ENCODE results near the gene GNAS. TPM values are rescaled to one million over a fixed set of nuclear protein-coding genes. Genes with fewer than 3 reads are reported as not detected.

The GNAS gene
- total RNA-seq, 4 donors from 2014 or later: 334 to 513 (median 458) TPM

- Histone ChIP-seq H3K4me3 (no peak overlapping the region), H3K36me3 (no peaks in the 10 kb centered on the region), H3K9me3 (no peaks in the 10 kb centered on the region), H3K4me1 (no peaks in the 10 kb centered on the region), H3K27ac (no peak overlapping the region), H3K27me3 (no peaks in the 10 kb centered on the region)
- 82 to 86% methylated on average over 7 to 8 of the region's 8 CpGs for WGBS, 2 donors
- intact Hi-C loops (cut with DNase I): no loop called here
- DNase-seq: no peak
- TF ChIP-seq POLR2A (IDR thresholded peaks at IDR 0.05) (no peak), CTCF (IDR thresholded peaks at IDR 0.05) (no peak)
Measured at GRCh38 chr20:58822149-58822548, 30.4 kb upstream of the GNAS start.

- TF ChIP-seq POLR2A (IDR thresholded peaks at IDR 0.05): no peak
- no peak for TF ChIP-seq CTCF (IDR thresholded peaks at IDR 0.05)
- H3K36me3 ChIP-seq: no peaks in the 10 kb centered on the region
- no peaks in the 10 kb centered on the region for H3K27me3 ChIP-seq
- H3K27ac ChIP-seq: no peak overlapping the region
- no peaks in the 10 kb centered on the region for H3K4me1 ChIP-seq
- no peaks in the 10 kb centered on the region for H3K9me3 ChIP-seq
- no peak overlapping the region for H3K4me3 ChIP-seq
- intact Hi-C loops (cut with DNase I): no loop called here
- 86 to 87% methylated on average over 17 to 18 of the region's 26 CpGs for WGBS, 2 donors
- DNase-seq: no peak
Measured at GRCh38 chr20:58822748-58823730, 29.5 kb upstream of the GNAS start.

- peaks cover 0 to 9% (median 7%) of the 10 kb centered on the region in 3 donors for H3K4me1 ChIP-seq
- no peak overlapping the region for H3K27ac ChIP-seq
- WGBS, 2 donors: 81 to 86% methylated on average over 8 of the region's 8 CpGs
- no peak for TF ChIP-seq POLR2A (IDR thresholded peaks at IDR 0.05)
- TF ChIP-seq CTCF (IDR thresholded peaks at IDR 0.05): no peak
- intact Hi-C loops (cut with DNase I): no loop called here
- no peaks in the 10 kb centered on the region for H3K27me3 ChIP-seq
- no peaks in the 10 kb centered on the region for H3K36me3 ChIP-seq
- no peaks in the 10 kb centered on the region for H3K9me3 ChIP-seq
- DNase-seq: no peak
- H3K4me3 ChIP-seq: no peak overlapping the region
Measured at GRCh38 chr20:58824843-58825242, 27.7 kb upstream of the GNAS start.

GRCh38 chr20:58825450-58825849 is 27.1 kb upstream of the GNAS start:
- Histone ChIP-seq H3K36me3 (no peaks in the 10 kb centered on the region), H3K27ac (no peak overlapping the region), H3K27me3 (no peaks in the 10 kb centered on the region), H3K9me3 (no peaks in the 10 kb centered on the region), H3K4me3 (no peak overlapping the region), H3K4me1 (peaks cover 0 to 9% (median 7%) of the 10 kb centered on the region in 3 donors)
- TF ChIP-seq CTCF (IDR thresholded peaks at IDR 0.05) (no peak), POLR2A (IDR thresholded peaks at IDR 0.05) (no peak)
- 88 to 93% methylated on average over 5 to 6 of the region's 6 CpGs for WGBS, 2 donors
- DNase-seq: no peak
- intact Hi-C loops (cut with DNase I): no loop called here

- Histone ChIP-seq H3K9me3 (no peaks in the 10 kb centered on the region), H3K4me3 (no peak overlapping the region), H3K4me1 (peaks cover 0 to 9% (median 7%) of the 10 kb centered on the region in 3 donors), H3K27me3 (no peaks in the 10 kb centered on the region), H3K36me3 (no peaks in the 10 kb centered on the region), H3K27ac (no peak overlapping the region)
- intact Hi-C loops (cut with DNase I): no loop called here
- 79 to 87% methylated on average over 5 of the region's 5 CpGs for WGBS, 2 donors
- no peak for DNase-seq
- no peak for TF ChIP-seq POLR2A (IDR thresholded peaks at IDR 0.05)
- TF ChIP-seq CTCF (IDR thresholded peaks at IDR 0.05): no peak
Measured at GRCh38 chr20:58826271-58826670, 26.2 kb upstream of the GNAS start.

Data from esophagus squamous epithelium (tissue), 5 donors.